B cell (primary cell): ENCODE data around the gene TBC1D17. TPM values are rescaled to one million over a fixed set of nuclear protein-coding genes. Genes with fewer than 3 reads are reported as not detected.

Source experiments
- ATAC-seq: fragments of 200-7000 bp; cut with Tn5 transposase; one replicate; pipeline ENCODE4 v1.10.0; 2021; ENCODE audit warnings: low read depth, mild to moderate bottlenecking, moderate number of reproducible peaks, moderate library complexity
- CTCF ChIA-PET: fragments of 350-600 bp; sonication (Branson Sonifier 250); formaldehyde crosslinking; loops from one replicate; lab custom pipeline; 2021; ENCODE audit warnings: antibody characterized with exemption, inconsistent platforms; lab: Charles Lee
- POLR2A ChIA-PET: fragments of 350-600 bp; sonication (Branson Sonifier 250); formaldehyde crosslinking; loops from one replicate; lab custom pipeline; 2021; ENCODE audit warnings: antibody characterized with exemption; lab: Charles Lee
- DNase-seq: peaks from one replicate; pipeline ENCODE4 v3.0.0; 2013
- H2AFZ ChIP-seq: 2 replicates; pipeline ENCODE4 v1.6.1; 2012; ENCODE audit warnings: mild to moderate bottlenecking, low read depth, low read length; ENCODE audit not compliant: insufficient read depth, poor library complexity, severe bottlenecking
- H3K27ac ChIP-seq, 2 donors: 1 replicate in 1 of 2; 2 replicates in 1 of 2; pipeline ENCODE4 v1.5.1; 2012 to 2013; ENCODE audit warnings: low read length in 2 of 2, mild to moderate bottlenecking in 2 of 2, moderate library complexity in 1 of 2
- H3K27me3 ChIP-seq, 4 experiments: fragments of 200-600 bp in 1 of 4; sonication (generic) in 1 of 4; replicated peaks in 1 of 4; 1 replicate in 2 of 4; 2 replicates in 2 of 4; pipeline versions ENCODE4 v1.6.1 to v1.7.0; 2013 to 2016; ENCODE audit warnings: low read length in 3 of 4, mild to moderate bottlenecking in 2 of 4, mixed read lengths in 1 of 4, moderate library complexity in 1 of 4; ENCODE audit not compliant: insufficient read depth in 4 of 4, control insufficient read depth in 3 of 4; ENCODE audit errors: control extremely low read depth in 1 of 4
- H3K36me3 ChIP-seq, 2 experiments: replicated peaks in 1 of 2; 1 replicate in 1 of 2; 2 replicates in 1 of 2; pipeline versions ENCODE4 v1.6.1 to v1.7.1; 2013; ENCODE audit warnings: low read length in 1 of 2; ENCODE audit not compliant: insufficient read depth in 2 of 2, control insufficient read depth in 1 of 2; ENCODE audit errors: control extremely low read depth in 1 of 2, extremely low read depth in 1 of 2
- H3K4me1 ChIP-seq, 2 donors: fragments of 200-600 bp in 1 of 2; sonication (generic) in 1 of 2; 1 replicate in 1 of 2; 2 replicates in 1 of 2; pipeline versions ENCODE4 v1.5.1 to v1.6.1; 2013 to 2017; ENCODE audit warnings: low read length in 2 of 2; ENCODE audit not compliant: control insufficient read depth in 2 of 2, insufficient read depth in 2 of 2
- H3K4me2 ChIP-seq: replicated peaks from 2 replicates; pipeline ENCODE3; 2012; ENCODE audit warnings: mild to moderate bottlenecking, low read depth, low read length; ENCODE audit not compliant: poor library complexity, severe bottlenecking
- H3K4me3 ChIP-seq, 5 experiments: fragments of 200-600 bp in 1 of 5; sonication (generic) in 1 of 5; 1 replicate in 3 of 5; 2 replicates in 2 of 5; pipeline versions ENCODE4 v1.5.1 to v1.7.0; 2011 to 2016; ENCODE audit warnings: low read length in 4 of 5, mild to moderate bottlenecking in 4 of 5, low read depth in 2 of 5, control low read depth in 1 of 5, moderate library complexity in 1 of 5; ENCODE audit not compliant: insufficient read depth in 1 of 5; ENCODE audit errors: control extremely low read depth in 1 of 5, extremely low read depth in 1 of 5
- H3K79me2 ChIP-seq: fragments of 200-600 bp; sonication (generic); one replicate; pipeline ENCODE4 v1.6.0; 2016; ENCODE audit warnings: low read length; ENCODE audit not compliant: control insufficient read depth, insufficient read depth
- H3K9ac ChIP-seq: fragments of 200-600 bp; sonication (generic); 2 replicates; pipeline ENCODE4 v1.6.1; 2017; ENCODE audit warnings: mild to moderate bottlenecking, low read length, moderate library complexity
- H3K9me3 ChIP-seq, 3 donors: one replicate each; pipeline versions ENCODE4 v1.6.1 to v1.7.1; 2013; ENCODE audit warnings: low read length in 2 of 3; ENCODE audit not compliant: control insufficient read depth in 2 of 3, insufficient read depth in 1 of 3; ENCODE audit errors: control extremely low read depth in 1 of 3
- H4K20me1 ChIP-seq: 2 replicates; pipeline ENCODE4 v1.6.0; 2012; ENCODE audit warnings: mild to moderate bottlenecking, low read length; ENCODE audit not compliant: insufficient read depth, control insufficient read depth, poor library complexity, severe bottlenecking
- H3K27ac Mint-ChIP-seq: one replicate; pipeline ENCODE4 v1.8.0; 2021; ENCODE audit warnings: mixed read lengths
- H3K27me3 Mint-ChIP-seq: one replicate; pipeline ENCODE4 v1.8.0; 2021; ENCODE audit warnings: mixed read lengths
- H3K4me1 Mint-ChIP-seq: one replicate; pipeline ENCODE4 v1.8.0; 2021; ENCODE audit warnings: mixed read lengths
- H3K4me3 Mint-ChIP-seq: one replicate; pipeline ENCODE4 v1.8.0; 2021; ENCODE audit warnings: mixed read lengths
- H3K9me3 Mint-ChIP-seq: one replicate; pipeline ENCODE4 v1.8.0; 2022; ENCODE audit warnings: mixed read lengths; ENCODE audit not compliant: insufficient read depth
- EZH2 ChIP-seq: IDR thresholded peaks from 2 replicates; pipeline ENCODE4 v1.6.1; 2012; ENCODE audit warnings: borderline replicate concordance, low read depth, mild to moderate bottlenecking, moderate library complexity, low read length; ENCODE audit not compliant: insufficient read depth, poor library complexity, severe bottlenecking
- WGBS: methylation state at CpG from one replicate; pipeline ENCODE4 v1.1.5; 2013; ENCODE audit warnings: missing lambda C conversion rate; ENCODE audit not compliant: insufficient coverage; 5-methylcytosine and 5-hydroxymethylcytosine counted together
- intact Hi-C: fragments of 100-400 bp; cut with micrococcal nuclease; formaldehyde crosslinking; loops from one replicate; pipeline ENCODE4 v1.10.0; 2022
- polyA plus RNA-seq: library from polyadenylated mRNA; depleted of rRNA; stranded (reverse); fragments of >200 nt; gene quantifications from 2 replicates; pipeline ENCODE4 v1.2.3, GENCODE V29; 2012
- total RNA-seq, 2 donors: library from RNA; stranded (reverse); fragments of 120-200 nt in 1 of 2; gene quantifications; 1 replicate in 1 of 2; 2 replicates in 1 of 2; pipeline versions ENCODE4 v1.2.3 to v1.2.4, GENCODE V29; 2013 to 2022
- TF ChIP-seq, protein P1 (sequence below): fragments of 200-600 bp; IDR thresholded peaks from one replicate; pipeline ENCODE4 v1.8.0; 2022; ENCODE audit warnings: antibody characterized with exemption, mild to moderate bottlenecking

The TBC1D17 gene
- total and polyA plus RNA-seq, 2 donors (not counting 1 experiment from before 2014, with no cell fraction given), result 85.7 to 98.7 TPM

DNA sequence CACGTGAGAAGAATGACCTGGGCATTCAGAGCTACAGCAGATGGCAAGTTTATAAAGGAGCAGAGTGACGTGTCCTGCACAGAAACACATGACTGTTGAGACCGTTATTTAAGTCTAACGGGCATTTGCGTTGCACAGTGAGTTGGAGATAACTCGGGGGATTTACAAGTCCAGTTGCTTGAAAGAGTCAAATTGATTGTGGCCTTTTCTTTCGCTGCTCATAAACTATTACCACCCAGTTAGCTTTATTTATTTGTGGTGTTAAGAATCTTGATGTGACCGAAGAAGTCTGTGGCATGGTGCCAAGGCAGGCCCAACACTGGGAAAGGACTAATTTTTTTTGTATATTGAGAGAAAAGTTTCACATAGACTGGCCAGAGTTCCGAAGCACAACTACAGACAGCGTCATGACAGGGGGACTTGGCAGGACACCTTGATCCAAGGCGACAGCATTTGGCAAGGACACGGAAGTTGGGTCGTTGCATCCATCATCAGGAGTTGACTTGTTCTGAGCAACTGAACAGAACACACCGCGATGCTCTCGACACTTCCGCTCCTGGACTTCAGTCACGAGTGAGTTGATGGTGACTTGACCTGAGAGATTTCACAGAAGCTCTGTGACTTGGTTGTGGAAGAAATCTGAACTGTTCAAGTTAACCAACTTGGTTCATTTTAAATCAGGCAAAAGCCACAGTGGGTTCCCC lies 38.5 kb upstream of the TBC1D17 start:
- peaks cover 19% of the 10 kb centered on the region for H3K4me1 Mint-ChIP-seq
- CTCF ChIA-PET, result no interaction called here
- H2AFZ ChIP-seq, result no peak overlapping the region
- peaks cover 0 to 55% of the 10 kb centered on the region in 2 experiments for H3K36me3 ChIP-seq
- H3K27me3 ChIP-seq, result no peaks in the 10 kb centered on the region
- H3K4me3 Mint-ChIP-seq, result no peak overlapping the region
- H3K9me3 Mint-ChIP-seq, result no peaks in the 10 kb centered on the region
- no peak for ATAC-seq
- TF ChIP-seq, protein P1, sequence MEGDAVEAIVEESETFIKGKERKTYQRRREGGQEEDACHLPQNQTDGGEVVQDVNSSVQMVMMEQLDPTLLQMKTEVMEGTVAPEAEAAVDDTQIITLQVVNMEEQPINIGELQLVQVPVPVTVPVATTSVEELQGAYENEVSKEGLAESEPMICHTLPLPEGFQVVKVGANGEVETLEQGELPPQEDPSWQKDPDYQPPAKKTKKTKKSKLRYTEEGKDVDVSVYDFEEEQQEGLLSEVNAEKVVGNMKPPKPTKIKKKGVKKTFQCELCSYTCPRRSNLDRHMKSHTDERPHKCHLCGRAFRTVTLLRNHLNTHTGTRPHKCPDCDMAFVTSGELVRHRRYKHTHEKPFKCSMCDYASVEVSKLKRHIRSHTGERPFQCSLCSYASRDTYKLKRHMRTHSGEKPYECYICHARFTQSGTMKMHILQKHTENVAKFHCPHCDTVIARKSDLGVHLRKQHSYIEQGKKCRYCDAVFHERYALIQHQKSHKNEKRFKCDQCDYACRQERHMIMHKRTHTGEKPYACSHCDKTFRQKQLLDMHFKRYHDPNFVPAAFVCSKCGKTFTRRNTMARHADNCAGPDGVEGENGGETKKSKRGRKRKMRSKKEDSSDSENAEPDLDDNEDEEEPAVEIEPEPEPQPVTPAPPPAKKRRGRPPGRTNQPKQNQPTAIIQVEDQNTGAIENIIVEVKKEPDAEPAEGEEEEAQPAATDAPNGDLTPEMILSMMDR, result no peak
- TF ChIP-seq EZH2, result no peak
- intact Hi-C loops, result no loop called here
- H3K9ac ChIP-seq, result no peak overlapping the region
- H3K4me3 ChIP-seq, result no peak overlapping the region
- no peak overlapping the region for H3K4me2 ChIP-seq
- no peaks in the 10 kb centered on the region for H3K79me2 ChIP-seq
- H3K27ac Mint-ChIP-seq, result peak overlapping the region; percentile 6
- peaks cover 16 to 24% of the 10 kb centered on the region in 2 donors for H3K4me1 ChIP-seq
- no peaks in the 10 kb centered on the region for H4K20me1 ChIP-seq
- 97% methylated on average over 16 of the region's 18 CpGs for WGBS
- DNase-seq, result no peak
- H3K27me3 Mint-ChIP-seq, result no peaks in the 10 kb centered on the region
- H3K27ac ChIP-seq, result no peak overlapping the region
- H3K9me3 ChIP-seq, result no peaks in the 10 kb centered on the region
- POLR2A ChIA-PET, result no interaction called here

DNA sequence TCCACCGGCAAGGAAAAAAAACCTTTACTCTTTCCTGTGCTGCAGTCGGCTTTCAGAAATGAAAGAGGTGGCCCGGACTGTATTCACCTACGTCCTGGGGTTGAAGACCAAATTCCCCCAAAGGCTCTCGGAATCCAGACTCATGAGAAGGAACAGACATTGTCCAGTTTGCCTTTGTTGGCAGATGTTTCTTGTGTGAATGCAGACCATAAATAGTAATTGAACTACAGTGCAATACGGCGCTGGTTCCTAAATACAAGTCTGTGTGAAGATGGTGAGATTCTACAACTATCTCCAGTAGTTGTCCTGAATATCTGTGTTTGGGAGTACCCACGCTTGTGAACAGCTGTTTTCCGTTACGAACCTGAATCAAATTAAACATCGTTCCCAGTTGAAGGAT lies 37.8 kb upstream of the TBC1D17 start:
- Histone ChIP-seq H3K4me2 (no peak overlapping the region), H2AFZ (no peak overlapping the region), H3K4me1 (peaks cover 23 to 30% of the 10 kb centered on the region in 2 donors), H3K79me2 (no peaks in the 10 kb centered on the region), H3K4me3 (no peak overlapping the region), H3K27ac (no peak overlapping the region), H3K36me3 (peaks cover 0 to 50% of the 10 kb centered on the region in 2 experiments), H4K20me1 (no peaks in the 10 kb centered on the region), H3K9ac (no peak overlapping the region), H3K9me3 (no peaks in the 10 kb centered on the region), H3K27me3 (no peaks in the 10 kb centered on the region)
- TF ChIP-seq, protein P1, result no peak
- no peak for TF ChIP-seq EZH2
- H3K27me3 Mint-ChIP-seq, result no peaks in the 10 kb centered on the region
- intact Hi-C loops, result no loop called here
- no peak for ATAC-seq
- H3K27ac Mint-ChIP-seq, result no peak overlapping the region
- CTCF ChIA-PET, result no interaction called here
- H3K4me3 Mint-ChIP-seq, result no peak overlapping the region
- POLR2A ChIA-PET, result no interaction called here
- H3K4me1 Mint-ChIP-seq, result peaks cover 26% of the 10 kb centered on the region
- no peak for DNase-seq
- H3K9me3 Mint-ChIP-seq, result no peaks in the 10 kb centered on the region
- over 99% methylated on average over 11 of the region's 11 CpGs for WGBS
